MM.1S (cell line): ENCODE measurements around the gene KLHL2.
"Not testable (repeated sequence)": the region's sequence is repeated elsewhere in the genome, so short reads cannot be mapped to it uniquely, and the experiment has no call there.

Experiments
- CTCF ChIP-seq: fragments of 300-600 bp; sonication (generic); IDR thresholded peaks from 2 replicates; pipeline ENCODE4 v1.5.1; 2016; ENCODE audit warnings: antibody characterized with exemption, low read length, mixed read lengths
- EZH2 ChIP-seq: fragments of 300-600 bp; sonication (generic); optimal IDR thresholded peaks from 2 replicates; pipeline ENCODE3; 2017; ENCODE audit warnings: low read depth, mild to moderate bottlenecking, antibody characterized with exemption, low read length, mixed read lengths

- not testable (repeated sequence) for TF ChIP-seq CTCF, EZH2
These were observed 33.4 kb downstream of the KLHL2 start for GRCh38 chr4:165240761-165241160.
